SK-N-MC (cell line): Measurements from ENCODE around the gene CPB1.

Experiments used
- EZH2 ChIP-seq: fragments of 200-600 bp; sonication (generic); IDR thresholded peaks from one replicate; pipeline ENCODE4 v1.6.1; 2017; ENCODE audit warnings: antibody characterized with exemption
- FOXP2 ChIP-seq: optimal IDR thresholded peaks from 2 replicates; pipeline ENCODE3; 2011; ENCODE audit warnings: mild to moderate bottlenecking, moderate library complexity; ENCODE audit not compliant: insufficient read depth; ENCODE audit errors: extremely low read length, control extremely low read depth
- POLR2AphosphoS5 ChIP-seq: IDR thresholded peaks from 2 replicates; pipeline ENCODE4 v1.6.1; 2012; ENCODE audit warnings: mild to moderate bottlenecking, low read depth, low read length, borderline replicate concordance

GRCh38 chr3:148857316-148857715, 29.7 kb downstream of the CPB1 start:
- TF ChIP-seq EZH2 (no peak), POLR2AphosphoS5 (no peak), FOXP2 (no peak)
